HEK293 (cell line): ENCODE results near the gene CD44.

Source experiments
- CTCF ChIA-PET: fragments of 350-600 bp; formaldehyde crosslinking; extraction: SDS; loops from one replicate; lab custom pipeline; 2021; ENCODE audit warnings: antibody characterized with exemption; lab: Yijun Ruan, JAX
- POLR2A ChIA-PET: fragments of 300-600 bp; formaldehyde crosslinking; extraction: SDS; loops from one replicate; lab custom pipeline; 2020; ENCODE audit warnings: antibody characterized with exemption, inconsistent platforms; lab: Yijun Ruan, JAX
- H3K27ac ChIP-seq: fragments of 200-500 bp; sonication (Bioruptor generic); 2 replicates; pipeline ENCODE4 v1.5.1; 2014; ENCODE audit warnings: low read depth, low read length, control low read depth, inconsistent platforms; ENCODE audit errors: extremely low read depth
- H3K36me3 ChIP-seq, 2 experiments: fragments of 200-500 bp in 1 of 2; sonication (Bioruptor generic) in 1 of 2; 1 replicate in 1 of 2; 2 replicates in 1 of 2; pipeline ENCODE4 v1.5.1; 2014 to 2017; ENCODE audit warnings: inconsistent platforms in 2 of 2, low read length in 2 of 2; ENCODE audit not compliant: control insufficient read depth in 2 of 2, insufficient read depth in 1 of 2
- H3K4me1 ChIP-seq: fragments of 200-500 bp; sonication (Bioruptor generic); 2 replicates; pipeline ENCODE4 v1.5.1; 2014; ENCODE audit warnings: mild to moderate bottlenecking, low read length, inconsistent platforms; ENCODE audit not compliant: control insufficient read depth, insufficient read depth
- H3K4me3 ChIP-seq: 2 replicates; pipeline ENCODE4 v1.5.1; 2011; ENCODE audit warnings: low read depth, mild to moderate bottlenecking, control low read depth, low read length, moderate library complexity
- H3K9me3 ChIP-seq: fragments of 200-500 bp; sonication (Bioruptor generic); 2 replicates; pipeline ENCODE4 v1.5.1; 2014; ENCODE audit warnings: low read depth, low read length, inconsistent platforms; ENCODE audit not compliant: control insufficient read depth, insufficient read depth
- KLF17 ChIP-seq: fragments of 450-650 bp; formaldehyde crosslinking; IDR thresholded peaks from 2 replicates; pipeline ENCODE4 v1.5.1; 2016; ENCODE audit warnings: missing biosample characterization, missing genetic modification characterization
- PRDM6 ChIP-seq: fragments of 450-650 bp; formaldehyde crosslinking; IDR thresholded peaks from 2 replicates; pipeline ENCODE4 v1.5.1; 2017; ENCODE audit warnings: missing biosample characterization, missing genetic modification characterization
- SCRT1 ChIP-seq: fragments of 450-650 bp; formaldehyde crosslinking; IDR thresholded peaks from 2 replicates; pipeline ENCODE4 v1.5.1; 2016; ENCODE audit warnings: missing biosample characterization, missing genetic modification characterization, borderline replicate concordance
- SCRT2 ChIP-seq: fragments of 450-650 bp; formaldehyde crosslinking; IDR thresholded peaks from 2 replicates; pipeline ENCODE4 v1.5.1; 2016; ENCODE audit warnings: missing biosample characterization, missing genetic modification characterization
- ZBTB10 ChIP-seq: fragments of 450-650 bp; formaldehyde crosslinking; IDR thresholded peaks from 2 replicates; pipeline ENCODE4 v1.5.1; 2016; ENCODE audit warnings: missing biosample characterization, missing genetic modification characterization
- ZBTB21 ChIP-seq: fragments of 450-650 bp; formaldehyde crosslinking; IDR thresholded peaks from 2 replicates; pipeline ENCODE4 v1.5.1; 2017; ENCODE audit warnings: missing biosample characterization, missing genetic modification characterization
- ZNF138 ChIP-seq: fragments of 450-650 bp; formaldehyde crosslinking; IDR thresholded peaks from 2 replicates; pipeline ENCODE4 v1.5.1; 2016; ENCODE audit warnings: missing biosample characterization, missing genetic modification characterization, borderline replicate concordance
- ZNF146 ChIP-seq: fragments of 450-650 bp; formaldehyde crosslinking; IDR thresholded peaks from 2 replicates; pipeline ENCODE4 v1.5.1; 2016; ENCODE audit warnings: missing biosample characterization, missing genetic modification characterization
- ZNF16 ChIP-seq: fragments of 450-650 bp; formaldehyde crosslinking; IDR thresholded peaks from 2 replicates; pipeline ENCODE4 v1.5.1; 2016; ENCODE audit warnings: low read depth, missing biosample characterization, missing genetic modification characterization
- ZNF184 ChIP-seq: fragments of 450-650 bp; IDR thresholded peaks from 2 replicates; pipeline ENCODE4 v1.5.1; 2018; ENCODE audit warnings: missing biosample characterization, mild to moderate bottlenecking, missing genetic modification characterization
- ZNF266 ChIP-seq: fragments of 450-650 bp; formaldehyde crosslinking; IDR thresholded peaks from 2 replicates; pipeline ENCODE4 v1.5.1; 2016; ENCODE audit warnings: missing biosample characterization, missing genetic modification characterization, low read depth
- ZNF324 ChIP-seq: fragments of 450-650 bp; formaldehyde crosslinking; IDR thresholded peaks from 2 replicates; pipeline ENCODE4 v1.5.1; 2016; ENCODE audit warnings: missing biosample characterization, missing genetic modification characterization
- ZNF37A ChIP-seq: fragments of 450-650 bp; IDR thresholded peaks from 2 replicates; pipeline ENCODE4 v1.5.1; 2018; ENCODE audit warnings: missing biosample characterization, missing genetic modification characterization
- ZNF398 ChIP-seq: fragments of 450-650 bp; formaldehyde crosslinking; IDR thresholded peaks from 2 replicates; pipeline ENCODE4 v1.5.1; 2017; ENCODE audit warnings: missing biosample characterization, missing genetic modification characterization
- ZNF501 ChIP-seq: fragments of 450-650 bp; formaldehyde crosslinking; IDR thresholded peaks from 2 replicates; pipeline ENCODE4 v1.5.1; 2016; ENCODE audit warnings: missing biosample characterization, missing genetic modification characterization
- ZNF580 ChIP-seq: fragments of 450-650 bp; formaldehyde crosslinking; IDR thresholded peaks from 2 replicates; pipeline ENCODE4 v1.5.1; 2016; ENCODE audit warnings: missing biosample characterization, missing genetic modification characterization
- ZNF654 ChIP-seq: fragments of 450-650 bp; formaldehyde crosslinking; IDR thresholded peaks from 2 replicates; pipeline ENCODE4 v1.5.1; 2016; ENCODE audit warnings: low read depth, missing biosample characterization, missing genetic modification characterization
- ZNF660 ChIP-seq: fragments of 450-650 bp; IDR thresholded peaks from 2 replicates; pipeline ENCODE4 v1.5.1; 2018; ENCODE audit warnings: missing biosample characterization, mild to moderate bottlenecking, missing genetic modification characterization
- ZNF76 ChIP-seq: fragments of 450-650 bp; formaldehyde crosslinking; IDR thresholded peaks from 2 replicates; pipeline ENCODE4; 2016; ENCODE audit warnings: low read depth, missing biosample characterization, missing genetic modification characterization, borderline replicate concordance
- ZNF768 ChIP-seq: fragments of 450-650 bp; formaldehyde crosslinking; IDR thresholded peaks from 2 replicates; pipeline ENCODE4 v1.5.1; 2018; ENCODE audit warnings: missing biosample characterization, mild to moderate bottlenecking, missing genetic modification characterization

Gene CD44

GRCh38 chr11:35163209-35163608, 24.2 kb downstream of the CD44 start:
- H3K4me3 ChIP-seq, result no peak overlapping the region
- CTCF ChIA-PET, result interaction anchor here (0.9 to 1.9 kb wide), 3 partner anchors 11 to 229 kb away, joined by 5 read pairs; no protein-coding TSS in a partner anchor
- TF ChIP-seq ZNF146 (tag by site-specific recombination) (no peak), KLF17 (tag by site-specific recombination) (no peak), ZNF37A (tag by site-specific recombination) (no peak)
- TF ChIP-seq, all 188 proteins: peak for 0
- POLR2A ChIA-PET, result no interaction called here
- Histone ChIP-seq H3K9me3 (no peaks in the 10 kb centered on the region), H3K27ac (no peak overlapping the region), H3K4me1 (no peaks in the 10 kb centered on the region), H3K36me3 (no peaks in the 10 kb centered on the region)

- Histone ChIP-seq H3K36me3 (no peaks in the 10 kb centered on the region), H3K27ac (no peak overlapping the region), H3K4me1 (no peaks in the 10 kb centered on the region), H3K4me3 (no peak overlapping the region), H3K9me3 (no peaks in the 10 kb centered on the region)
- ChIA-PET CTCF (interaction anchor here (0.6 to 1.9 kb wide), 5 partner anchors 11 to 499 kb away, joined by 3 to 5 read pairs (median 4); no protein-coding TSS in a partner anchor), POLR2A (no interaction called here)
- TF ChIP-seq ZNF184 (tag by site-specific recombination) (no peak), ZBTB10 (tag by site-specific recombination) (no peak), ZBTB21 (tag by site-specific recombination) (no peak), ZNF324 (tag by site-specific recombination) (no peak), ZNF768 (tag by site-specific recombination) (no peak), ZNF580 (0 out of 2 replicates have a peak, but pooled peaks have one; percentile 20), SCRT2 (tag by site-specific recombination) (peak; percentile 51; the same call in 1 of the 2 replicates), PRDM6 (tag by site-specific recombination) (no peak)
Measured at GRCh38 chr11:35163702-35164496, 24.9 kb downstream of the CD44 start.

GRCh38 chr11:35165030-35165422, 26.1 kb downstream of the CD44 start:
- Histone ChIP-seq H3K27ac (no peak overlapping the region), H3K36me3 (no peaks in the 10 kb centered on the region), H3K4me1 (no peaks in the 10 kb centered on the region), H3K9me3 (no peaks in the 10 kb centered on the region), H3K4me3 (no peak overlapping the region)
- CTCF ChIA-PET, result no interaction called here
- POLR2A ChIA-PET, result no interaction called here
- TF ChIP-seq ZNF138 (no peak), ZNF654 (no peak), PRDM6 (tag by site-specific recombination) (no peak), ZNF398 (tag by site-specific recombination) (no peak), ZNF501 (no peak), ZNF266 (tag by site-specific recombination) (no peak), ZNF16 (tag by site-specific recombination) (no peak), ZNF580 (no peak), SCRT1 (tag by site-specific recombination) (no peak), ZNF660 (tag by site-specific recombination) (no peak), ZNF76 (no peak)
